Calu3 (cell line): Measurements from ENCODE around the gene DOCK10. TPM values are rescaled to one million over a fixed set of nuclear protein-coding genes. Genes with fewer than 3 reads are reported as not detected.

ENCODE experiments used
- BruUV-seq: library from RNA; stranded (reverse); fragments of 400-500 nt; replicated peaks from 2 replicates; lab custom pipeline; 2021; lab: Mats Ljungman, UMichigan
- CTCF ChIA-PET: fragments of 300-600 bp; sonication (Branson Sonifier 250); formaldehyde crosslinking; loops from one replicate; lab custom pipeline; 2022; ENCODE audit warnings: antibody characterized with exemption; lab: Charles Lee
- DNase-seq: peaks from one replicate; pipeline ENCODE4 v3.0.0; 2022
- H3K27ac Mint-ChIP-seq: one replicate; pipeline ENCODE4 v1.8.0; 2022; ENCODE audit warnings: mixed read lengths; ENCODE audit not compliant: unreplicated experiment
- H3K27me3 Mint-ChIP-seq: one replicate; pipeline ENCODE4 v1.8.0; 2022; ENCODE audit warnings: mixed read lengths; ENCODE audit not compliant: unreplicated experiment
- H3K36me3 Mint-ChIP-seq: one replicate; pipeline ENCODE4 v1.8.0; 2022; ENCODE audit warnings: mild to moderate bottlenecking, moderate library complexity, mixed read lengths; ENCODE audit not compliant: insufficient read depth, unreplicated experiment
- H3K4me1 Mint-ChIP-seq: one replicate; pipeline ENCODE4 v1.8.0; 2022; ENCODE audit warnings: mild to moderate bottlenecking, low read depth, mixed read lengths; ENCODE audit not compliant: unreplicated experiment
- H3K4me3 Mint-ChIP-seq: one replicate; pipeline ENCODE4 v1.8.0; 2022; ENCODE audit warnings: mild to moderate bottlenecking, low read depth, moderate library complexity, mixed read lengths; ENCODE audit not compliant: unreplicated experiment
- H3K9me3 Mint-ChIP-seq: one replicate; pipeline ENCODE4 v1.8.0; 2022; ENCODE audit warnings: low read depth, mixed read lengths; ENCODE audit not compliant: unreplicated experiment
- intact Hi-C: fragments of 100-400 bp; cut with micrococcal nuclease; formaldehyde crosslinking; loops from one replicate; pipeline ENCODE4 v1.10.0; 2022; ENCODE audit not compliant: unreplicated experiment
- total RNA-seq: library from RNA; stranded (reverse); gene quantifications from 2 replicates; pipeline ENCODE4 v1.2.3, GENCODE V29; 2022
- TF ChIP-seq, protein P1 (sequence below): fragments of 200-600 bp; IDR thresholded peaks from one replicate; pipeline ENCODE4 v1.8.0; 2022; ENCODE audit warnings: antibody characterized with exemption; ENCODE audit not compliant: unreplicated experiment

The DOCK10 gene
- total RNA-seq, 1 experiment from 2014 or later, result 11.9 TPM

DNA sequence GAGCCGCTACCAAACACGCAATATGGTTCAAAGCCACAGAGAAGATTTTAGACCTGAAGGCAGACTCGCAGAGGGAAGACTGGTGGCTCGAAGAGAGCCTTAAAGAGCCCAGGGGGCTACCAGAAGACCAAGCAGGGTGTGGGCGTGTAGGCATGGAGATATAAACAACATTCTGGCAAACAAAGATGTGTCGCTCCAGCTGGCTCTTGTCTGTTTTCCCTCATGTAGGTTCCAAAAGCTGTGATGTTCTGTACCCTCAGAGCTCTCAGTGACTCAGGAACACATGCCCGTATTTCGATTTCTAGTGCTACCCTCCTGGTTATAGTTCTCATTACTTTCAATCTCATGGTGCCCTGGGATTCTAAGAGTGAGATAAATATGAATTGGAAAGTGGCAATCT lies 44.5 kb downstream of the DOCK10 start:
- BruUV-seq, result no TSS peak
- H3K36me3 Mint-ChIP-seq, result no peaks in the 10 kb centered on the region
- TF ChIP-seq, protein P1, sequence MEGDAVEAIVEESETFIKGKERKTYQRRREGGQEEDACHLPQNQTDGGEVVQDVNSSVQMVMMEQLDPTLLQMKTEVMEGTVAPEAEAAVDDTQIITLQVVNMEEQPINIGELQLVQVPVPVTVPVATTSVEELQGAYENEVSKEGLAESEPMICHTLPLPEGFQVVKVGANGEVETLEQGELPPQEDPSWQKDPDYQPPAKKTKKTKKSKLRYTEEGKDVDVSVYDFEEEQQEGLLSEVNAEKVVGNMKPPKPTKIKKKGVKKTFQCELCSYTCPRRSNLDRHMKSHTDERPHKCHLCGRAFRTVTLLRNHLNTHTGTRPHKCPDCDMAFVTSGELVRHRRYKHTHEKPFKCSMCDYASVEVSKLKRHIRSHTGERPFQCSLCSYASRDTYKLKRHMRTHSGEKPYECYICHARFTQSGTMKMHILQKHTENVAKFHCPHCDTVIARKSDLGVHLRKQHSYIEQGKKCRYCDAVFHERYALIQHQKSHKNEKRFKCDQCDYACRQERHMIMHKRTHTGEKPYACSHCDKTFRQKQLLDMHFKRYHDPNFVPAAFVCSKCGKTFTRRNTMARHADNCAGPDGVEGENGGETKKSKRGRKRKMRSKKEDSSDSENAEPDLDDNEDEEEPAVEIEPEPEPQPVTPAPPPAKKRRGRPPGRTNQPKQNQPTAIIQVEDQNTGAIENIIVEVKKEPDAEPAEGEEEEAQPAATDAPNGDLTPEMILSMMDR, result no peak
- no peak overlapping the region for H3K27ac Mint-ChIP-seq
- intact Hi-C loops, result no loop called here
- peaks cover 13% of the 10 kb centered on the region for H3K4me1 Mint-ChIP-seq
- CTCF ChIA-PET, result no interaction called here
- no peak overlapping the region for H3K4me3 Mint-ChIP-seq
- H3K9me3 Mint-ChIP-seq, result no peaks in the 10 kb centered on the region
- no peak for DNase-seq
- no peaks in the 10 kb centered on the region for H3K27me3 Mint-ChIP-seq

DNA sequence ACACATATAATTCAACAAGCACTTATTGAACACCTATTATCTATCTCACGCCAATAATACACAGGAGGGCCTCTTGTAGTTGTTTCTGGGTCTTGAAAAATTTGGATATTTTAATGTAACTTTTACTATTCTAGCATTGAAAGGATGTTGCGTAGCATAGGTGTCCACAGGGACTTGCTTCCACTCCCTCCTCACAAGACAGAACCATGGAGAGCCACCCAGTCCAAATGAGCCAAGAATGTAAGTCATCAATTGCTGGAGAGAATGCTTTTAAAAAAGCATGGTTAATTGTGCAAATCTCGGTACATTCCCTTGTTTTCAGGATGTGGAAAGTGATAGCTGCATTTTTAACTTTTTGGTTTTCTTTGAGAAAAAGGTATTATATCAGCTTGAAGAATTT lies 46.8 kb downstream of the DOCK10 start:
- Mint-ChIP-seq H3K27ac (no peak overlapping the region), H3K27me3 (no peaks in the 10 kb centered on the region), H3K4me1 (no peaks in the 10 kb centered on the region), H3K4me3 (no peak overlapping the region), H3K9me3 (no peaks in the 10 kb centered on the region), H3K36me3 (no peaks in the 10 kb centered on the region)
- TF ChIP-seq, protein P1, result no peak
- BruUV-seq, result no TSS peak
- intact Hi-C loops, result no loop called here
- DNase-seq, result no peak
- CTCF ChIA-PET, result no interaction called here

DNA sequence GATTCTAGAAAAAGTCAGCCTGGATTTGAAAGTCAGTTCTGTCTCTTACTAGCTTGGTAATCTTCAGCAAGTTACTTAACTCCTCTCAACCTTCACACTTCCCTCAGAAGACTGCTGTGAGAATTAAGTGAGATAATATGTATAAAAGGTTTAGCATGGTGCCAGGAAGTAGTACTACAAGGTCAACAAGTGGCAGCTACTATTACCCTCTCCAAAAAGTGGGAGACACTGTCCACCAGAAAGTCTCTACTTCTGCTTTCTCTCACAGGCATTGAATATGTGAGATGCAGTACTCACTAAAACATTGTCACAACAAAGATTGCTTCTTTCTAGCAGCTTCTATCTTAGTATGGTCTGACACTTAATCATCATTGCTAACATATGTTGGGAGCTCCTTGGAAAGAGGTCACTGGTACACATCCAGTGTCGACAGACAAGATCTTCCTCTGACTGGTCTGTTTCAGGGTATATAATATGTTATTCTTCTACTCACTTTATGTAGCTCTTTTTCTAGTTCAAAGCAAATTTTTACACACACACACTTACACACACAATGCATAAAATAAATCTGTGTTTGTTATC lies 47.9 kb downstream of the DOCK10 start:
- BruUV-seq, result no TSS peak
- Mint-ChIP-seq H3K9me3 (no peaks in the 10 kb centered on the region), H3K27ac (no peak overlapping the region), H3K36me3 (no peaks in the 10 kb centered on the region), H3K4me1 (no peaks in the 10 kb centered on the region), H3K4me3 (no peak overlapping the region), H3K27me3 (no peaks in the 10 kb centered on the region)
- CTCF ChIA-PET, result no interaction called here
- intact Hi-C loops, result no loop called here
- no peak for DNase-seq
- TF ChIP-seq, protein P1, result no peak

DNA sequence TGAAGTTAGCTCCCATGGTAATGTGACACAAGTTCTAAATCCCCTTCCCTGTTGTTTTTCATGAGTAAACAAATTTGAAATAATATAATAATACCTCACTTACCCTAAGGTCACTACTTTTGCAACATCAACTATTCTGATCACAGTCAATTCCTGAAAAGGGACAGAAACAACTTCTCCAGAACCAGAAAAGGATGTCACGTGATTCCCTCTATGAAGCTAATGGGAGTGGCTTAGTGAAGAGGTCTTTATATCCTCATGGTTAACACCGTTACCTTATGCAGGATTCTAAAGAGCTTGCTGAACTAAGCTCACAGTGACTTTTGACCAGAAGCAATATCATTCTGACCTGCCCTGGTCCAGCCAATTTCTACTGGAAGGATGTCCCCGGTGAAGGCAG lies 51.6 kb downstream of the DOCK10 start:
- Mint-ChIP-seq H3K4me3 (no peak overlapping the region), H3K9me3 (no peaks in the 10 kb centered on the region), H3K4me1 (no peaks in the 10 kb centered on the region), H3K36me3 (no peaks in the 10 kb centered on the region), H3K27ac (no peak overlapping the region), H3K27me3 (no peaks in the 10 kb centered on the region)
- TF ChIP-seq, protein P1, result no peak
- CTCF ChIA-PET, result no interaction called here
- no TSS peak for BruUV-seq
- DNase-seq, result no peak
- intact Hi-C loops, result no loop called here
